ENCODE data around the gene RADIL.
A peak's percentile ranks its signal among the peaks of the same experiment; 100 is the strongest.
"Not testable (repeated sequence)": the region's sequence is repeated elsewhere in the genome, so short reads cannot be mapped to it uniquely, and the experiment has no call there.

Gene RADIL

GRCh38 chr7:4809666-4810065, 73.8 kb downstream of the RADIL start:
- DNase-seq (ENCODE audit: low read depth in 2 of 2, low spot score in 1 of 2), result no peak

GRCh38 chr7:4809091-4809591, 74.4 kb downstream of the RADIL start:
- peak in 1 of 2 donors; percentile 9 for DNase-seq (ENCODE audit: low read depth in 2 of 2, low spot score in 1 of 2)

GRCh38 chr7:4808565-4808964, 75.0 kb downstream of the RADIL start:
- no peak for DNase-seq (ENCODE audit: low read depth in 2 of 2, low spot score in 1 of 2)

- no peak for DNase-seq (ENCODE audit: low read depth in 2 of 2, low spot score in 1 of 2)
These were observed 75.5 kb downstream of the RADIL start for GRCh38 chr7:4808026-4808425.

DNA sequence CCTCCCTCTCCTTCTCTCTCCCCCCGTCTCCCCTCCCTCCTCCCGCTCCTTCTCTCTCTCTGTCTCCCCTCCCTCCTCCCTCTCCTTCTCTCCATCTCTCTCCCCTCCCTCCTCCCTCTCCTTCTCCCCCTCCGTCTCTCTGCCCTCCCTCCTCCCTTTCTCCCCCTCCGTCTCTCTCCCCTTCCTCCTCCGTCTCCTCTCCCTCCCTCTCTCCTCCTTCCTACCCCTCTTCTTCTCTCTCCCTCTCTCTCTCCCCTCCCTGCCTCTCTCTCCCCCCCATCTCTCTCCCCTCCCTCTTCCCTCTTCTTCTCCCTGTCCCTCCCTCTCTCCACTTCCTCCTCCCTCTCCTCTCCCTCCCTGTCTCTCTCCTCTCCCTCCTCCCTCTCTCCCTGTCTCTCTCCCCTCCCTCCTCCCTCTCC, 75.9 kb downstream of the RADIL start:
- DNase-seq (ENCODE audit: low read depth in 2 of 2, low spot score in 1 of 2), result no peak

DNA sequence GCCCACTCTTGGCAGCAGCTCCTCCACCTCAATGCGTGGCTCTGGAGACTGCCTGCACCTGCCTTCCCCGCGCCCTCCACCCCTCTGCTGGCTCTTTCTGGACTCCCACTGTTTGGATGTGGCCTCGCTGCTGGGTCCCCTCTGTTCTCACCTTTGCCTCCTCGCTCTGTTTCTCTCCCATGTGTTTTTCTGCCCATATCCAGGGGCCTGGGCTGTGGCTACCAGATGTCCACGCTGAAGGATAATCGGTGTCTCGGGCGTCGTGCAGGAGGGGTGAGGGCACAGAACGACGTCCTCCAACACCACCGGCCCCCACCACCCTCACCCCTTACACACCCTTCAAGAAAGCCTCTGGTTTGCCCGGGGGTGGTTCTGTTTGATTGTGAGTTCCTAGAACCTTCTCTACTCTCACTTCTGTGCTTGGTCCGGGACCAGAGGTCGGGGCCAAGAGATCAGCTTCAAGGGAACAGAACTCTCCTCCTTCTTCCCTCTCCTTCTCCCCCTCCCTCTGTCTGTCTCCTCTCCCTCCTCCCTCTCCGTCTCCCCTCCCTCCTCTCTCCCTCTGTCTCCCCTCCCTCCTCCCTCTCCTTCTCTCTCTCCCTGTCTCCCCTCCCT, 76.4 kb downstream of the RADIL start:
- DNase-seq (ENCODE audit: low read depth in 2 of 2, low spot score in 1 of 2), result no peak

- no peak for DNase-seq (ENCODE audit: low read depth in 2 of 2, low spot score in 1 of 2)
These were observed 77.6 kb downstream of the RADIL start for GRCh38 chr7:4805984-4806300.

GRCh38 chr7:4805110-4805983, 78.2 kb downstream of the RADIL start:
- no peak for DNase-seq (ENCODE audit: low read depth in 2 of 2, low spot score in 1 of 2)

GRCh38 chr7:4803397-4804241, 79.9 kb downstream of the RADIL start:
- DNase-seq (ENCODE audit: low read depth in 2 of 2, low spot score in 1 of 2), result no peak

- DNase-seq (ENCODE audit: low read depth in 2 of 2, low spot score in 1 of 2), result not testable (repeated sequence)
These were observed 80.9 kb downstream of the RADIL start for GRCh38 chr7:4802577-4802976.

DNA sequence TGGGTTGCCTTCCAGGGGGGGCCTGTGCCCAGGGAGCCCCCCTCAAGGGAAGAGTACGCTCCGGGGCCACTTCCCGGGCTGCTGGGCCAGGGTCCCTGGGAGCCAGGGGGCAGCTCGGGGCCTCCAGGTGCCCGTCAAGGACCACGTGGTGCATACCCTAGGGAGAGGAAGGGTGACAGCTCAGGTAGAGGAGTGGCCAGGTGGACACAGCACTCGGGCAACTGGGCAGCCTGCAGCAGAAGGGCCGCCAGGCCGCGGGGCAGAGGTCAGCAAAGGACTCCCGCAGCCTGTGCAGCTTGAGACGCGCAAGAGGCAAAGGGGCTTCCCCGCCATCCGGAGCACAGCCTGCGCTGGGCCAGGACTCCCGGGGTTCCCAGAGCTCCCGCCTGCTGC, 81.7 kb downstream of the RADIL start:
- DNase-seq (ENCODE audit: low read depth in 2 of 2, low spot score in 1 of 2), result no peak

- DNase-seq (ENCODE audit: low read depth in 2 of 2, low spot score in 1 of 2), result no peak
These were observed 82.3 kb downstream of the RADIL start for GRCh38 chr7:4800926-4801838.

GRCh38 chr7:4800487-4800886, 83.0 kb downstream of the RADIL start:
- no peak for DNase-seq (ENCODE audit: low read depth in 2 of 2, low spot score in 1 of 2)

- no peak for DNase-seq (ENCODE audit: low read depth in 2 of 2, low spot score in 1 of 2)
These were observed 83.8 kb downstream of the RADIL start for GRCh38 chr7:4799508-4800268.

DNA sequence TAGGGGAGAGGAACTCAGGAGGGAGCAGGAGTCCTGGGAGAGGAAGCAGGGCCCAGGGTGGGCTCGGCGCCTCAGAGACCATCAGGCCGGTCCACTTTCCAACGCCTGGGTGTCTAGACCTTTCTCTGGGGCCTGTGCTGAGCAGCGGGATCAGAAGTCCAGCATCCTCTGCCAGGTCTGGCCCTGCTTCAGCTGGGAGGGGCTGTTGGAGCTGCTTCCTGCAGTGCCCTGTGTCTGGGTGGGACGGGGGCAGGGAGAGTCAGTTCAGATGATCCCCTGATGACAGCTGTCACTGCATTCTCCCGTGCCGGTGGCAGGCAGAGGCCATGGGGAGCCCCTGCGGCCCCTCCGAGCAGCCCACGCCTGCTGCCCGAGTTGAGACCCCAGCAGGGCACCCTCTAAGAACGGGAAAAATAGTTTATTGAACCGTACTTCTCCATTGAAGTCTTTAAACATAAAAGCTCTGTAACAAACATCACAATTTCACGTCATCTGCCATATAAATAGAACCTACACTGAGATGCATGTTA, 84.7 kb downstream of the RADIL start:
- DNase-seq (ENCODE audit: low read depth in 2 of 2, low spot score in 1 of 2), result no peak

DNA sequence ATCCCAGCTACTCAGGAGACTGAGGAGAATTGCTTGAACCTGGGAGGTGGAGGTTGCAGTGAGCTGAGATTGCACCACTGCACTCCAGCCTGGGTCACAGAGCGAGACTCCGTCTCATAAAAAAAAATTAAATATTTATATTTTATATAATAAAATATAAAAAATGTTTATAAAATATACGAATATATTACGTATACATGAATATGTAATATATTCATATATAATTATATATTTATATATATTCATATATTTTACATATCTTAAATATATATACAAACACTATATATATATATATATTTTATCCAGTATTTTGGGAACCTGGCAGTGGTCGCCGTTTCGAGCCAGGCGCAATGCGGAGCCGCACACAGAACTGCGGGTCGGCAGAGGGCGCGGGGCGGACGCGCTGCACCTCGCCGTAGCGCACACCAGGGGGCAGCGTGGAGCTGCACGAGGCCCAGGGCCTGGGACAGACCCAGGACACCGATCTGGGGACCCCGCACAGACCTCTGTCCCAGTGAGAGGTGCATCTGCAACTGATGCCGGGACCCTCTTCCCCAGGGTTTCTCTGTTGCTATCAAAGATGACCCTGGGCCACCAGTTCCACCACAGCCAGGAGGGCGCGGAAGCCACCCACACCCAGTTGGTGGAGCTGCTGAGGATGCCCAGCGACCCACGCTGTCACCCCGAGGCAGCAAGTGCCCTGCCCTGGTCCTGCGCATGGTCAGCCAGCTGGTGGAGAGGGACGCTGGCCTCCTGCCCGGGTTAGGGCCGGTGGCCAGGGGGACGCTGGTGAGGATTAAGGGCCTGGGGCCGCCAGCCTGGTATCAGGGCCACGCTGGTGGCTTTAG, 85.4 kb downstream of the RADIL start:
- peak; percentile 9 to 16 for DNase-seq (ENCODE audit: low read depth in 2 of 2, low spot score in 1 of 2)

- no peak for DNase-seq (ENCODE audit: low read depth in 2 of 2, low spot score in 1 of 2)
These were observed 87.1 kb downstream of the RADIL start for GRCh38 chr7:4796453-4796852.

GRCh38 chr7:4794591-4795350, 88.7 kb downstream of the RADIL start:
- no peak for DNase-seq (ENCODE audit: low read depth in 2 of 2, low spot score in 1 of 2)

All from stimulated activated CD8-positive, alpha-beta memory T cell treated with anti-CD3 and anti-CD28 coated beads, Interleukin-4, amount 100 ng/mL, for 4 hours (primary cell).